Measurements from ENCODE around the gene VAV3.
"Not testable (repeated sequence)": the region's sequence is repeated elsewhere in the genome, so short reads cannot be mapped to it uniquely, and the experiment has no call there.

VAV3 gene

DNA sequence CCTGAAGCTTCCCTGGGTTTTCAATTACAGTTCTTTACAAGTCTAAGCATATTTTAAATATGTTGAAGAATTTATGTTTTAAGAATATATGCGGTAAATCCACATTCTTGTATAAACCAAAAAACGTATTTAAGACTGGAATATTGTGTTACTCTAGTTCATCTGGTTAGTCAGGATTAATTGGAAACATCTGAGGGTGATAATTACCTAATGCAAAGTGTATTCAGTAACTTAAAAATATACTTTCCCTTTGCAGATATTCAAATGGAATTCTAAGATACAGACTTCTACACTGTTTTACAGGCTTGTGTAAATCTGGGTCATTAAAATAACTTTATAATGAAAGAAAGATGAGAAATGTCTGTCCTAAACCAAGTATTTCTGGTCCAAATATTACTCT is 302.0 kb downstream of the VAV3 start:
- Mint-ChIP-seq H3K4me3 (no peak overlapping the region), H3K9me3 (no peaks in the 10 kb centered on the region), H3K4me1 (ENCODE audit: low read depth) (no peaks in the 10 kb centered on the region), H3K27me3 (no peaks in the 10 kb centered on the region), H3K36me3 (ENCODE audit: low read depth) (peaks cover 19% of the 10 kb centered on the region), H3K27ac (no peak overlapping the region)
- intact Hi-C loops (cut with micrococcal nuclease), result no loop called here

DNA sequence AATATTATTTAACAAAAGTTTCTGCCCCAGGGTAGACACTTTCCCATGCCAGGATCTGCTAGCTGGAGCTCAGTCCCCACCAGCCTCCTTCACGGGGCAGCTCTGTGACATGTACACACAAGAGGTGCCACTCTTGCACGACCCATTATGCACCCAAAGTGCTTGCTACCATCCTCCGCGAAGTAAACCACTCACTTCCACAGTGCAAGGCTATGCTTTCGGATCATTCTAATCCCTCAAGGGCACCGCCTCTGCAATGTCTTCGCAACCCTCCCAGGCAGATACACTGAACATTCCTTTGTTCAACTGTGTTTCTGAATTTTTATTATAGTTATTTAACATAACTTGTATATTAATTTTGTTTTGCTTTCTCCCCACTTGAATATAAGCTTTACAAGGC is 303.8 kb downstream of the VAV3 start:
- no peak overlapping the region for H3K27ac Mint-ChIP-seq
- H3K27me3 Mint-ChIP-seq, result no peaks in the 10 kb centered on the region
- peaks cover 15% of the 10 kb centered on the region for H3K36me3 Mint-ChIP-seq (ENCODE audit: low read depth)
- no peaks in the 10 kb centered on the region for H3K4me1 Mint-ChIP-seq (ENCODE audit: low read depth)
- no peaks in the 10 kb centered on the region for H3K9me3 Mint-ChIP-seq
- no peak overlapping the region for H3K4me3 Mint-ChIP-seq
- intact Hi-C loops (cut with micrococcal nuclease), result no loop called here

DNA sequence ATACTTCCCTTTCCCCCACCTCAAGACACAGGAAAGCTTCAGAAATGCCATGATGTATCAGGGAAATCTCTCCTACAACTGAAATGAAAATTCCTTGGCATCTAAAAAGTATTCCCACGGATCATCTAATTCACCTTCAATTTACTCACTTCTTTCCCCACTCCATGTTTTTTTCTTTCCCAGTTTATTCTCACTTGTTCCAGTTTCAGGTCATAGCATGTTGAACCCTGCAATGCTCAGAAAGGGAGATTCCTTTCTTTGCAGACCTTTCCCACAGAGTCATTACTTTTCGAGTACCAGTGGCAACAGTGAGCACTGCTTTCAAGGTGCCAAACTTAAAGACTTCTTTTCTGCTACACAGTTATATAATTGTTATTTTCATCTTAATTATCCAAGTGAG is 305.0 kb downstream of the VAV3 start:
- Mint-ChIP-seq H3K4me1 (ENCODE audit: low read depth) (no peaks in the 10 kb centered on the region), H3K36me3 (ENCODE audit: low read depth) (peaks cover 7% of the 10 kb centered on the region), H3K27ac (no peak overlapping the region), H3K4me3 (no peak overlapping the region), H3K9me3 (no peaks in the 10 kb centered on the region), H3K27me3 (no peaks in the 10 kb centered on the region)
- intact Hi-C loops (cut with micrococcal nuclease), result no loop called here

DNA sequence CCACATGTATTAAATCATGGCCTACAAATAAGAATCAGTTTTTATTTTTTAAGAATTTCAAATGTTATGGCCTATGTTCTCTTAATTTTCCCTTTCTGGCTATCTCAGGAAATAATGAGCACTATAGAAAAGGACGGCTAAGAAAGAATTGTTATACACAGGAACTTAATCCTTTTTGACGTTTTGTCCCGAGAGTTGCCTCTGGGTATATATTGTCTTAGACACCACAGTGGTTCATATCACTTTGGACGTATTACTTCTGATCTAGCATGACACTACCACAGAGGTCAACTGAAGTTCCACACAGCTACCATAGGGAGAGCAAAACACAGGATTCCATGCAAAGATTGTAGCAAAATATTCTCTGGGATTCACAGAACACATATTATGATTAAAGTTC is 307.6 kb downstream of the VAV3 start:
- Mint-ChIP-seq H3K36me3 (ENCODE audit: low read depth) (no peaks in the 10 kb centered on the region), H3K9me3 (no peaks in the 10 kb centered on the region), H3K27ac (no peak overlapping the region), H3K4me3 (no peak overlapping the region), H3K27me3 (no peaks in the 10 kb centered on the region), H3K4me1 (ENCODE audit: low read depth) (no peaks in the 10 kb centered on the region)
- intact Hi-C loops (cut with micrococcal nuclease), result no loop called here

DNA sequence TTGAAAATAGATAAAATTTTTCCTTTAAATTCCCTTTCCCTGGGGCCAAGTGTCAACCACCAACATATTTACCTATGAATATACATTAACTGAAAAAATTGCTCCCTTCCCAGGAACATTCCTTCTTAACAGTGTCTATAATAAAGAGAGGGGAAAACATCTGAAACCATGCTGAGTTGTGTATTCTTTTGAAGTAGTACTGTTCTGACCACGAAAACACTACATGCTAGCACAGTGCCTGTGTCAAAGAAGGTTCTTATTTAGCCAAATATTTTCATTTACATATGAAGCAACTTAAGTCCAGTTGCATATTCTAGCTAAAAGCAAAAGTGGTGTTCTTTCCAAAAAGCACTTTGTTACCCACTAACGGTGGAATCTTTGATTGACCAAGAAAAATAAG is 311.2 kb downstream of the VAV3 start:
- H3K9me3 Mint-ChIP-seq, result no peaks in the 10 kb centered on the region
- no peak overlapping the region for H3K27ac Mint-ChIP-seq
- no peak overlapping the region for H3K4me3 Mint-ChIP-seq
- no peaks in the 10 kb centered on the region for H3K27me3 Mint-ChIP-seq
- H3K4me1 Mint-ChIP-seq (ENCODE audit: low read depth), result no peaks in the 10 kb centered on the region
- H3K36me3 Mint-ChIP-seq (ENCODE audit: low read depth), result no peaks in the 10 kb centered on the region
- intact Hi-C loops (cut with micrococcal nuclease), result no loop called here

DNA sequence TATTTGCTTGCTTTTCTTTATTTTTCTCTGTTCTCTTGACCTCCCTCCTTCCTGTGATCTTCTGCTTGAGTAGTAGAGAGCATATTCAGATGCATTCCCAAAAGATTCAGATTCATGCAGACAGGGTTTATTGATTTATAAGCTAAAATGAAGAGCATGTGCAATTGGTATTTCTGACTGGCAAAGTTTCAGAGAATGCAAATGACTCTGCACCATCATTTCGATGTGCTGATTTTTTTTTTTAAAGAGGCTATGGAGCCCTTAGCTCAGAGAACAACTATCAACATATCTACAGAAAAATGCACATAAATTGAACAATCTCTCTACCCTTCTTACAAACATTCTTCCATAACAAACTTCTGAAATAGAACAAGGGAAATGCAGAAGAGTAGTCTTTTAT is 312.0 kb downstream of the VAV3 start:
- Mint-ChIP-seq H3K4me1 (ENCODE audit: low read depth) (no peaks in the 10 kb centered on the region), H3K9me3 (no peaks in the 10 kb centered on the region), H3K27me3 (no peaks in the 10 kb centered on the region), H3K4me3 (no peak overlapping the region), H3K36me3 (ENCODE audit: low read depth) (no peaks in the 10 kb centered on the region), H3K27ac (no peak overlapping the region)
- intact Hi-C loops (cut with micrococcal nuclease), result no loop called here

DNA sequence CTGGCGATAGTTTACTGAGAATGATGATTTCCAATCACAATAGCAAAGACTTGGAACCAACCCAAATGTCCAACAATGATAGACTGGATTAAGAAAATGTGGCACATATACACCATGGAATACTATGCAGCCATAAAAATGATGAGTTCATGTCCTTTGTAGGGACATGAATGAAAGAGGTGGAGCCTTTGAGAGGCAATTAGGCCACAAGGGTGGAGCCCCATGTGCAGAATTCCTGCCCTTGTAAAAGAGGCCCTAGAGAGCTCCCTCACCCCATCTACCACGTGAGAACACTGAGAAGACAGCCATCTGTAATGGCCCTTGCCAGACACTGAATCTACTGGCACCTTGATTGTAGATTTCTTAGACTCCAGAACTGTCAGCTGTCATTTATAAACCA is 314.2 kb downstream of the VAV3 start:
- H3K36me3 Mint-ChIP-seq (ENCODE audit: low read depth); H3K4me1 Mint-ChIP-seq (ENCODE audit: low read depth); H3K4me3 Mint-ChIP-seq; intact Hi-C loops (cut with micrococcal nuclease); H3K9me3 Mint-ChIP-seq; H3K27me3 Mint-ChIP-seq; H3K27ac Mint-ChIP-seq: not testable (repeated sequence)

DNA sequence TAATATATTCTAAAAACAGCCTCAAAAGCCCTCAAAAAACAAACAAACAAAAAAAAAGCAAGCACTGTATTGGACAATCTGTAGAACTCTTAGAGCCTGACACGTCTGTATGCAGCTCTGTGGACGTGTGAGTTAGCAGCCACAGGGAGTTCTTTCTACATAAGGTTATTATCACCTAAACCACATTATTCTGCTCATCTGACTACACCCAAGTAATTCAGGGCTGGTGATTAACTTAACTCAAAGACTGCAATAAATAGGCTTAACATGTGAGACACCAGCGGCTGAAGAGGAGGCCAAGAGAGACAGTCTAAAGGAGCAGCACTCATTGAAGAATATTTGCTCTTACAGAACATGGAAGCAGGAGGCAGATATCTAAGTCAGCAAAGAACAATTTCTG is 316.0 kb downstream of the VAV3 start:
- H3K27ac Mint-ChIP-seq, result no peak overlapping the region
- intact Hi-C loops (cut with micrococcal nuclease), result no loop called here

DNA sequence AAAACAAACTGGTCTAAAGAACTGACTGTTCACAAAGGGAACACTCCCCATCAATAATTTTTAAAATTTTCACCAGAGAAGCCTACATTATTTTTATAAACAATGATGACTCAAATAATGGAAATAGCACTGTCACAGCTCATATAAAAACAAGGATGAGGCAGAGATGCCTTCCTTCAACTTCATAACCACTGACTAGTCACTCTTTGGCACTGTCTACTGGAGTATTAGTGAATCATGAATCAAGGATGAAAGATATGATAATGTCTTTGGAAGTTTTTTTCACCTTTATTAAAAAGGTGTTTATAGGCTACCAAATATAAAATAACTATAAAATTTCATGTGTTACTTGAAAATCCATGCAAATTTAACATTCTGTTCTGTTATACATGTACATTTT is 316.9 kb downstream of the VAV3 start:
- Mint-ChIP-seq H3K4me3 (no peak overlapping the region), H3K27ac (no peak overlapping the region)

More for the DNA sequence above, 316.0 kb downstream of the VAV3 start:
- H3K9me3 Mint-ChIP-seq, result no peaks in the 10 kb centered on the region
- no peak overlapping the region for H3K4me3 Mint-ChIP-seq
- no peaks in the 10 kb centered on the region for H3K4me1 Mint-ChIP-seq (ENCODE audit: low read depth)
- H3K27me3 Mint-ChIP-seq, result no peaks in the 10 kb centered on the region
- no peaks in the 10 kb centered on the region for H3K36me3 Mint-ChIP-seq (ENCODE audit: low read depth)

DNA sequence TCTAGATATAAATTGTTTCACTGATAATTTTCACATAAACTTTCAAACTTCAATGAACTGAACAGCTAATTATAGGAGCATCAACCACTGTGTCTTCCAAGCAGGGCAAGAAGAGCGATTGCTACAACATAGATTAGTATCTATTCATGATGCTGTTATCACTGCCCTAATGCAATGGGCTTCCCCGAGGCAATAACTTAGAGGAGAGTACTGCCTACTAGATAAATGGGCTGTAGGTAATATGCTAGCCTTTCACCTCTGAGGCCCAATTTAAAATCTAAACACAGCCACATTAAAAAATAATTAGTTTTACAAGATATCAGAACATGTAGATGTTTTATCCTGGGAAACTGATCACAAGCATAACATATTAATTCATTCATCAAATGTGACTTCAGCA is 318.0 kb downstream of the VAV3 start:
- H3K9me3 Mint-ChIP-seq, result no peaks in the 10 kb centered on the region
- no peaks in the 10 kb centered on the region for H3K27me3 Mint-ChIP-seq
- H3K4me3 Mint-ChIP-seq, result no peak overlapping the region
- intact Hi-C loops (cut with micrococcal nuclease), result no loop called here
- peaks cover 10% of the 10 kb centered on the region for H3K36me3 Mint-ChIP-seq (ENCODE audit: low read depth)
- no peaks in the 10 kb centered on the region for H3K4me1 Mint-ChIP-seq (ENCODE audit: low read depth)
- no peak overlapping the region for H3K27ac Mint-ChIP-seq

More for the DNA sequence above, 316.9 kb downstream of the VAV3 start:
- H3K27me3 Mint-ChIP-seq, result no peaks in the 10 kb centered on the region
- no peaks in the 10 kb centered on the region for H3K36me3 Mint-ChIP-seq (ENCODE audit: low read depth)
- H3K9me3 Mint-ChIP-seq, result no peaks in the 10 kb centered on the region
- intact Hi-C loops (cut with micrococcal nuclease), result no loop called here
- H3K4me1 Mint-ChIP-seq (ENCODE audit: low read depth), result no peaks in the 10 kb centered on the region

DNA sequence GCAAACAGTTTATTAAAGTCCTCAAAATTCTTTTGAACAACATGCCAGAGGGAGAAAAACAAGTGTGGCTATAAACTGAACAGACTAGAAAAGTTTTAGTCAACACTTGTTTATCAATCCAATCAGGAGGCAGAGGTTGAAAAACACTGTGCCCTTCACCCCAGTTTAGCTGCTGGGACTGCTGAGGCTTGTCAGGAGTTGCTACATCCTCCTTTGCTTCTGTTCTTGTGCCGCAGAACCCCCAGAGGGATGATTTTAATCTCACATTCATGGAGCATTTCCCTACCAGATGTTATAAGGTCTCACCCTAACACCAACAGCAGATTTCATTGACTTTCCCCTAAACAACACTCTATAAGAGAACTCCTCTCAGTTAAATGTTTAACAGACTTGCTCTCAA is 321.2 kb downstream of the VAV3 start:
- Mint-ChIP-seq H3K9me3 (no peaks in the 10 kb centered on the region), H3K4me1 (ENCODE audit: low read depth) (peaks cover 12% of the 10 kb centered on the region), H3K36me3 (ENCODE audit: low read depth) (peaks cover 31% of the 10 kb centered on the region), H3K4me3 (no peak overlapping the region), H3K27me3 (no peaks in the 10 kb centered on the region), H3K27ac (no peak overlapping the region)
- intact Hi-C loops (cut with micrococcal nuclease), result no loop called here

DNA sequence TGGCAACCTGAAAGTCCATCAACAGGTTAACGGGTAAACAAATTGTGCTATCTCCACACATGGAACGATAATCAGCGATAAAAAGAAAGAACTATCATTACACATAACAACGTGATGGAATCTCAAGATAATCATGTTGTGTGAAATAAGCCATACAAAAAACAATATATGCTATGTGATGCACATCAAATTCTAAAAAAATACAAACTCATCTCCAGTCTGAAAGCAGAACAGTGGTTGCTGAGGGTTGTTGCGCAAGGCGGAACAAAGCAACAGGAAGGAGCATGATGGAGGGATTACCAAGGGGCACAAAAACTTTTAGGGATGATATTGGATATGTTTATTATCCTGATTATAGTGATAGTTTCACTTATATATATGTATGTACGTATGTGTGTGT is 324.8 kb downstream of the VAV3 start:
- Mint-ChIP-seq H3K27ac (no peak overlapping the region), H3K27me3 (no peaks in the 10 kb centered on the region), H3K9me3 (no peaks in the 10 kb centered on the region), H3K4me1 (ENCODE audit: low read depth) (peaks cover 12% of the 10 kb centered on the region), H3K4me3 (no peak overlapping the region), H3K36me3 (ENCODE audit: low read depth) (peaks cover 31% of the 10 kb centered on the region)
- intact Hi-C loops (cut with micrococcal nuclease), result no loop called here

DNA sequence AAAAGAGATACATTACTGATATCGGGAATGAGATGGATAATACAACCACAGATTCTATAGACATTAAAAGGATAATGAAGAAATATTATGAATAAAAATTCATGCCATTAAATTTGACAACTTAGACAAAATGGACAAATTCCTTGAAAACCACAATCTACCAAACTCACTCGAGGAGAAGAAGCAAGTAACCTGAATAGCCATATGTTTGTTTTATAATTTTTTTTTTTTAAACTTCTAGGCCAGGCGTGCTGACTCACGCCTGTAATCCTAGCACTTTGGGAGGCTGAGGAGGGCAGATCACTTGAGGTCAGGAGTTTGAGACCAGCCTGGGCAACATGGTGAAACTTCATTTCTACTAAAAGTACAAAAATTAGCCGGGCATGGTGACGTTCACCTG is 327.9 kb downstream of the VAV3 start:
- no peaks in the 10 kb centered on the region for H3K9me3 Mint-ChIP-seq
- H3K4me1 Mint-ChIP-seq (ENCODE audit: low read depth), result peaks cover 12% of the 10 kb centered on the region
- intact Hi-C loops (cut with micrococcal nuclease), result no loop called here
- no peak overlapping the region for H3K4me3 Mint-ChIP-seq
- H3K27ac Mint-ChIP-seq, result no peak overlapping the region
- H3K27me3 Mint-ChIP-seq, result no peaks in the 10 kb centered on the region
- H3K36me3 Mint-ChIP-seq (ENCODE audit: low read depth), result peaks cover 22% of the 10 kb centered on the region

DNA sequence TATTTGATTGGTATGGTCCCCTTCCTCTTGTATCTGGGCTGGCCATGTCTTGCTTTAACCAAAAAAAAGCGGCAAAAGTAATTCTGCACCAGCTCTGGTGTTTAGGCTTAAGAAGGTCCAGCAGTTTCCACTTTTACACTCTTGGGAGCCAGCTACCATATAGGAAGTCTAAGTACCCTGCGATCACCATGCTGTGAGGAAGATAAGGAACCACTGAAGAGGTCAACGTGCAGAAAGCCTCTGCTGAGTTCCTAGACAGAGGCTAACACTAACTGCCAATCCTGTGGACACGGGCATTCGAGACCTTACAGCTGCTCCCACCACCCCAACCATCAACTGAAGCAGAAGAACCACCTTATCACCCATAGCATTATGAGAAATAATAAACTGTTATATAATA is 331.4 kb downstream of the VAV3 start:
- H3K4me1 Mint-ChIP-seq (ENCODE audit: low read depth), result no peaks in the 10 kb centered on the region
- intact Hi-C loops (cut with micrococcal nuclease), result no loop called here
- H3K4me3 Mint-ChIP-seq, result no peak overlapping the region
- no peak overlapping the region for H3K27ac Mint-ChIP-seq
- H3K27me3 Mint-ChIP-seq, result no peaks in the 10 kb centered on the region
- no peaks in the 10 kb centered on the region for H3K9me3 Mint-ChIP-seq
- H3K36me3 Mint-ChIP-seq (ENCODE audit: low read depth), result no peaks in the 10 kb centered on the region

DNA sequence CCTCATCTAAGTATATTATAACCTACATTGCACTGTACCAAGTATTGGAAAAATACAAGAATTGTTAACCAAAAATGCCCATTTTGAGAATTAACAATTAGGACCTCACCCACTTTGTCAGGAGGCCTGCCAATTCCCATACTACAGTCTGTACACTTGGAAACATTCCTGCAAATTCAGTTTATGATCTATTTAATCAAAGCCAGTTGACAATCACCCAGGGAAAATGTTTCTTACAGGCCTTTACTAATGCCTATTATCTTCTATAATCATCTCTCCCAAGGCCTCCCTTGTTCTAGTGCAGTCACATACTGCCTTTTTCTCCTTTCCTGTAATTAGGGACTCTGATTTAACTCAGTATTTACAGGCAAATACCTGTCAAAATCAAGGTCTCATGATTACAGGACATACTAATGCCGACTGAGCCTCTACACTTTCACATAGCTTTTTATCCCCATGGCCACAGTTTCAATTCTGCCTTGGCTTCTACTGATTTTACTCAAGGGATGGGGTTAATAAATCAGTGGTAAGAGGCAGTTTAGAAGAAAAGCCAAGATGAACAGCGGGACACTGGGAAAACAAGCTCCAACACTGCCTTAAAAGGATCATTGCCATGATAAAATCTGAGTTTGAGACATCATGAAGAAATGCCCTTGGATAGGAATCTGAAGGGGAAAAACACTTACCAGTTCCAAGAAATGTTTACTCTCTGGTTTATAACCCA is 338.7 kb downstream of the VAV3 start:
- Mint-ChIP-seq H3K27me3 (no peaks in the 10 kb centered on the region), H3K4me1 (ENCODE audit: low read depth) (no peaks in the 10 kb centered on the region), H3K27ac (no peak overlapping the region), H3K4me3 (no peak overlapping the region), H3K36me3 (ENCODE audit: low read depth) (no peaks in the 10 kb centered on the region), H3K9me3 (no peaks in the 10 kb centered on the region)
- intact Hi-C loops (cut with micrococcal nuclease), result no loop called here
